IPS-15b (cell line): ENCODE measurements around the gene EVA1B.

Source experiments
- H3K27me3 ChIP-seq: one replicate; pipeline ENCODE4 v1.6.1; 2013; ENCODE audit warnings: low read length; ENCODE audit not compliant: control insufficient read depth, insufficient read depth
- H3K36me3 ChIP-seq: one replicate; pipeline ENCODE4 v1.6.1; 2013; ENCODE audit warnings: low read length; ENCODE audit not compliant: control insufficient read depth, insufficient read depth
- H3K4me1 ChIP-seq: one replicate; pipeline ENCODE4 v1.6.1; 2013; ENCODE audit warnings: mild to moderate bottlenecking, low read length; ENCODE audit not compliant: control insufficient read depth, insufficient read depth
- H3K4me3 ChIP-seq: one replicate; pipeline ENCODE4 v1.5.1; 2013; ENCODE audit warnings: low read depth, low read length
- H3K9ac ChIP-seq: one replicate; pipeline ENCODE4 v1.6.1; 2013; ENCODE audit warnings: low read depth, mild to moderate bottlenecking, low read length
- H3K9me3 ChIP-seq: one replicate; pipeline ENCODE4 v1.6.1; 2013; ENCODE audit warnings: mild to moderate bottlenecking, low read length; ENCODE audit not compliant: control insufficient read depth, insufficient read depth

The EVA1B gene

DNA sequence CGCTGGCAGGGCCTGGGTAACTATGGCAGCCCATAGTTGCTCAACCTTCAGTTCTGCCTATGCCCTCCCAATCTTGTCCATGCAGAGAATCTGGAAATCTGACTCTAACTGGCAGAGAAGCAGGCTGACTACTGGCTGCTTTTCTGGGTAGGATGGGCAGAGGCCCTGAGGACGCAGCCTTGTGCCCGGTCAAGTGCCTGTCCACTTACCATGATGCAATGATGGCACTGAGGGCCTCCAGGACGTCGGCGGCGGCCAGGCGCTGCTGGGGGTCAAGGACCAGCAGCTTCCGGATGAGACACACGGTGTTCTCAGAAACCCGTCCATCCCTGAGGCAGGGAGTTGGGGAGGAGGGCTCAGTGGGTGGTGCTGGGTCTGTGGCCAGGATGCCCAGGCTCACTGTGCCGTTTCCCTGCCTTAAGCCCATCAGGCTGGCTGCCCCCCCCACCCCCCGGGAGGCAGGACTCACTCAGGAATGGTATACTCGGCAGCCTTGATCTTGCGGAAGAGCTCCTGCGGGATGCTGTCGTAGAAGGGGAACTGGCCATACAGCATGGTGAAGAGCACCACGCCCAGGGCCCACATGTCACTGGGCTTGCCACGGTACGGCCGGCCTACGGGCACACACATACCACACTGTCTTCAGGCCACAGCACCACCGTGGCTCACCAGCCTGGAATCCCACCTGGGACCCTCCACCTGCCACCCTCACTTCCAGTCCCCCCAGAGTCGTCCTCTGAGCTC lies 20.4 kb upstream of the EVA1B start:
- Histone ChIP-seq H3K9ac (no peak overlapping the region), H3K27me3 (no peaks in the 10 kb centered on the region), H3K9me3 (no peaks in the 10 kb centered on the region), H3K4me1 (no peaks in the 10 kb centered on the region), H3K4me3 (no peak overlapping the region), H3K36me3 (peaks cover 45% of the 10 kb centered on the region)

DNA sequence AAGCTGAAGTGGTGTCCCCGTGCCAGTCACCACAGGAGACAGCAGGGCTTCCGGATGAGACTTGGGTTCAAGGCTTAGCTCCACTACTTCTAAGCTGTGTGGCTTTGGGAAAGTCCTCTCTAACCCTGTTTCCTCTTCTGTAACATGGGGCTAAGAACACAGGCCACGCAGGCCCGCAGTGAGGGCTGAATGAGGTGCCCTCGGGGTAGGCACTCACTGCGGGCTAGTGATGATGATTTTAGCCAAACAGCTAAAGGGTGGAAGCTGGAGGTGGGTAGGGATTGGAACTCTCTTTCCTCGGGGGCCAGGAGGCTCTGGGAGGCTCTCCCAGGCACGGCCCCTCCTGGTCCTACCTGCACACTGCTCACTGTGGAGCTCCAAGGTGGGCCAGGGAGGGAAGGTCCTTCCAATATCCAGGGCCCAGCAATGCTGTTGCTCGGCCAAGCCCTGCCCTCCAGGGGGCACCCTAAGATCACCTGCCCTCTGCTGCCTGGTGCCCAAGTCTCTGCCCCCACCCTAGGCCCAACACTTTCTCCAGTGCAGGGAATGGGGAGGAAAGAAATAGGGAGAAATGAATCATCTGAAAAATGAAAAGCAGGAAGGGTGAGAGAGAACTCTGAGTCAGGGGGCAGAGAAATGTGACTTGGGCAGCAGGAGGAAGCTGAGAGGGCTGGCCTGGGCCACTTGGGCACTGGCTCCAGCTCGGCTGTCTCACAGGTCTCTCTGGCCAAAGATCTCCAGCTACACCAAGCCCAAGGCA lies 19.2 kb upstream of the EVA1B start:
- Histone ChIP-seq H3K36me3 (peaks cover 38% of the 10 kb centered on the region), H3K4me3 (no peak overlapping the region), H3K27me3 (no peaks in the 10 kb centered on the region), H3K9me3 (no peaks in the 10 kb centered on the region), H3K9ac (no peak overlapping the region), H3K4me1 (no peaks in the 10 kb centered on the region)

GRCh38 chr1:36341626-36342320 lies 18.3 kb upstream of the EVA1B start:
- H3K9me3 ChIP-seq, result no peaks in the 10 kb centered on the region
- no peaks in the 10 kb centered on the region for H3K4me1 ChIP-seq
- no peak overlapping the region for H3K9ac ChIP-seq
- no peak overlapping the region for H3K4me3 ChIP-seq
- H3K27me3 ChIP-seq, result no peaks in the 10 kb centered on the region
- H3K36me3 ChIP-seq, result peaks cover 33% of the 10 kb centered on the region

GRCh38 chr1:36339615-36340014 lies 16.2 kb upstream of the EVA1B start:
- Histone ChIP-seq H3K27me3 (peaks cover 3% of the 10 kb centered on the region), H3K9me3 (no peaks in the 10 kb centered on the region), H3K4me1 (no peaks in the 10 kb centered on the region), H3K4me3 (no peak overlapping the region), H3K36me3 (peaks cover 19% of the 10 kb centered on the region), H3K9ac (no peak overlapping the region)

GRCh38 chr1:36339215-36339614 lies 15.8 kb upstream of the EVA1B start:
- Histone ChIP-seq H3K27me3 (peaks cover 4% of the 10 kb centered on the region), H3K4me3 (no peak overlapping the region), H3K9ac (no peak overlapping the region), H3K4me1 (no peaks in the 10 kb centered on the region), H3K36me3 (peaks cover 19% of the 10 kb centered on the region), H3K9me3 (no peaks in the 10 kb centered on the region)

DNA sequence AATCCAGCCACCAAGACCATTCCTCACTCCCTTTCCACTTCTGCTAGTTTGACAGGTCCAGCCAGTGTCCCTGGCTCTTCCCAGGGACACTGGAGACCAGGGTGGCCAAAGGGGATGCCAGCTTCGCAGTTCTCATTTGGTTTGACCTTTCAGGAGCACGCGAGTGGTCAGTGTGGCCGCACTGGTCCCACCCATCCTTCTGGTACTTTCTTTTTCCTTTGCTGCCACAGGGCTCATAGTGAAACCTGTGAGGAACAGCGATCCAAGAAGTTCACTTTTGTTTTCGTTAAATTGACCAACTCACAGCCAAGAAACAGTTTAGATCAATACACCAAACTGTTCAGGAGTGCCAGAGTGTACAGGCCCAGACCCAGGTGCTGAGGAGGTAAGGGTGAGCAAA lies 14.4 kb upstream of the EVA1B start:
- Histone ChIP-seq H3K4me3 (no peak overlapping the region), H3K9me3 (no peaks in the 10 kb centered on the region), H3K36me3 (peaks cover 8% of the 10 kb centered on the region), H3K9ac (no peak overlapping the region), H3K27me3 (peaks cover 4% of the 10 kb centered on the region), H3K4me1 (no peaks in the 10 kb centered on the region)

DNA sequence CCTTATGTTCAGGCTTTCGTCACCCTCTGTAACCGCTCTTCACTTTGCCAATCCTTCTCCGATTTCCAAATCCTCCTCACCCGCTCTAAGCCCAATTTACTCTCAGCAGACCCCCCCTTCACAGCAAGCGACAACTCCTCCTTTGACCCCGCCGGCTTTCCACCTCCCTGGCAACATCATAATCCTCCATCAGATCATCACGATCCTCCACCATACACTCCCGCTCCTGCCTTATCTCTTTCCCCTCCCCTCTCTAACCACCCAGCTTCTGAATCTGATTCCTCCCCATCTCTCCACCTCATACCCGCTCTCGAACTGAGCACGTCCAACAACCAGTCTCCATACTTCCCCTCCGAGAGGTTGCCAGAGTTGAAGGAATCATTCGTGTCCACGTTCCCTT lies 7.5 kb upstream of the EVA1B start:
- Histone ChIP-seq H3K4me3 (no peak overlapping the region), H3K4me1 (no peaks in the 10 kb centered on the region), H3K36me3 (no peaks in the 10 kb centered on the region)

DNA sequence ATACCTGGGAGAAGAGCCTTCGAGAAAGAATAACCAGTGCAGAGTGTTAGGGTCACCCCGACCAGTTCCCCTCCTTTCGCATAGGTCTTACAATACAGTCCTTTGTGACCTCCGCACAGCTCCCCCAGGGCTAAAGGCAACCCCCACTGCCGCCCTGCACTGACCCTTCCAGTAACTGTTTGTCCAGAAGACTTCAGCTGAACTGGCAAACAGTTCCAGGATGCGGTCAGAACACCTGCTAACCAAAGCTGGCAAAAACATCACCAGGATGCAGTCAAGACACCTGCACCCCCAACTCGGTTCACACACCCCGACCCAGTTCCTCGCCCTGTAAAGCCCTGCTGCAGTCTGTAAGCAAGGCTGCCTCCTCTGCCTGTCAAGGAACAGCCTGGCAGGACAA lies 6.4 kb upstream of the EVA1B start:
- H3K27me3 ChIP-seq, result peaks cover 19% of the 10 kb centered on the region
- no peak overlapping the region for H3K4me3 ChIP-seq
- no peak overlapping the region for H3K9ac ChIP-seq
- no peaks in the 10 kb centered on the region for H3K4me1 ChIP-seq
- no peaks in the 10 kb centered on the region for H3K36me3 ChIP-seq
- no peaks in the 10 kb centered on the region for H3K9me3 ChIP-seq

More for the DNA sequence above, 7.5 kb upstream of the EVA1B start:
- Histone ChIP-seq H3K27me3 (peaks cover 13% of the 10 kb centered on the region), H3K9ac (no peak overlapping the region), H3K9me3 (no peaks in the 10 kb centered on the region)

- H3K4me1 ChIP-seq, result no peaks in the 10 kb centered on the region
- no peaks in the 10 kb centered on the region for H3K36me3 ChIP-seq
- H3K9ac ChIP-seq, result no peak overlapping the region
- no peak overlapping the region for H3K4me3 ChIP-seq
- H3K9me3 ChIP-seq, result no peaks in the 10 kb centered on the region
- H3K27me3 ChIP-seq, result peaks cover 26% of the 10 kb centered on the region
Observed at GRCh38 chr1:36328713-36329112, 5.3 kb upstream of the EVA1B start.

DNA sequence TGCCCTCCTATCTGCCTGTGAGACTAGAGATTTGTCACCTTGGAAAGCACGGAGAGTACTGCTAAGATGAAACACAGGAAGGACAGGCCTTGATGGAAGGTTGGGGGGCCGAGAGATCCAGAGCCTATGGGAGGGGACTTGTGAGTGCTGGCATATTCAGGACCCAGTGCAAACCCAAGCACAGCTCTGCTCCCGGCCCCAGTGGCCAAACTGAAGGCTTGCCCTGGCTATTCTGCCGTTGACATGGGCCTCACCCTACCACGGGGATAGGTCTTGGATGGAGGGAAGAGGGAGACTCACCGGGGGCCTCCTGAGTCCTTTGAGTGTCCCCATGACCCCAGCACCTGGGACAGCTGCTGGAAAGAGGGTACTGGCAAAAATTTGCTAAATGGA lies 4.6 kb upstream of the EVA1B start:
- H3K36me3 ChIP-seq, result no peaks in the 10 kb centered on the region
- no peaks in the 10 kb centered on the region for H3K9me3 ChIP-seq
- no peaks in the 10 kb centered on the region for H3K4me1 ChIP-seq
- H3K4me3 ChIP-seq, result no peak overlapping the region
- no peak overlapping the region for H3K9ac ChIP-seq
- peaks cover 27% of the 10 kb centered on the region for H3K27me3 ChIP-seq

DNA sequence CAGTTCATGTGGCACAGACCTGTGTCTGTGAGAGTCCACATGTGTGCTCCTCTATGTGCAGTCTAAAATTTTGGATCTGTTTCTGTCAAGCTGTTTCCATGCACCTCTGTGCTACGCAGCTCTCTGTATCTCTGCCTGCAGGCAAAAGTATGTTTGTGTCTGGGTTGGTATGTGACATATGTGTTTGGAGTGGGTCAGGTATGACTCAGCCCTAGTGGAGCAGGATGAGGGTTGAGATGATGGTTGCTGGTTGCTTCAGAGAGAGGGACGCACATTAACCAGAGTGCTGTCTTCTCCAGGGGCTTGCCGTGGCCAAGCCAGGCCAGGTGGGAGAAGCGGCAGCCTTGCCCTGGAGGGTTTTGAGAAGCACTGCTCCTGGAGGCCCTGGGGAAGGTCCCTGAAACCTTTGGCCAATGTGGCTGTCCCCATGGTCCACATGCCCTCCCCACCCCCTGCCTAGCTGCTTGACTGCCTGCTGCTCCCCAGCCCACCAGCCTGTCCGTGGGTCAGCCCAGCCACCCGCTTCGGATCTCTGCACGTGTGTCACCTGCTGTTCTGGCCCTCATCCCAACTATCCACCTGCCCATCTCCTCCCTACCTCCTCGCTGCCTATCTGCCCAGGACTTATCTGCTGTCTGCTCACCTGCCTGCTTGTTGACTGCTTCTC lies 4.1 kb upstream of the EVA1B start:
- Histone ChIP-seq H3K36me3 (no peaks in the 10 kb centered on the region), H3K27me3 (peaks cover 27% of the 10 kb centered on the region), H3K4me3 (no peak overlapping the region), H3K4me1 (no peaks in the 10 kb centered on the region), H3K9me3 (no peaks in the 10 kb centered on the region), H3K9ac (no peak overlapping the region)
